GM19035 (cell line): ENCODE results near the gene CIC.
"Not testable (repeated sequence)": the region's sequence is repeated elsewhere in the genome, so short reads cannot be mapped to it uniquely, and the experiment has no call there.

ENCODE experiments used
- ATAC-seq: cut with Tn5 transposase; IDR thresholded peaks from one replicate; pipeline ENCODE4 v1.9.1; 2021; ENCODE audit not compliant: unreplicated experiment

Gene CIC

DNA sequence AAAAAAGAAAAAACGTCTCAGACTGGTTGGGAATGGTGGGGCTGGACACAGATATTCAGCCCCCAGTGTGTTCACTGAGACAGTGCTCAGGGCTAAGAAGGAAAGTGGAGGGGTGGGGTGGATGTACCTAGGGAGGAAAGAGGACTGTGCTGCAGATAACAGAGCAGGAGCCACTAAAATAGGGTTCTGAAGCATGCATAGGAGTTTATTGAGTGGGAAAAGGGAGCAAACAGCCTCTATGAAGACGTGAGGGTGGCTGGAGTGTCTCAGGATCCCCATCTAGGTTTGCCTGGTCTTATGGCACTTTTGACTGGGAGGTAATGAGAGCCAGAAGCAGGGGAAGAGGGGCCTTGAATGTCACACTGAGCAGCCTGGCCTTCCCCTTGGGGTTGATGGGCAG is 59.8 kb downstream of the CIC start:
- ATAC-seq = no peak

DNA sequence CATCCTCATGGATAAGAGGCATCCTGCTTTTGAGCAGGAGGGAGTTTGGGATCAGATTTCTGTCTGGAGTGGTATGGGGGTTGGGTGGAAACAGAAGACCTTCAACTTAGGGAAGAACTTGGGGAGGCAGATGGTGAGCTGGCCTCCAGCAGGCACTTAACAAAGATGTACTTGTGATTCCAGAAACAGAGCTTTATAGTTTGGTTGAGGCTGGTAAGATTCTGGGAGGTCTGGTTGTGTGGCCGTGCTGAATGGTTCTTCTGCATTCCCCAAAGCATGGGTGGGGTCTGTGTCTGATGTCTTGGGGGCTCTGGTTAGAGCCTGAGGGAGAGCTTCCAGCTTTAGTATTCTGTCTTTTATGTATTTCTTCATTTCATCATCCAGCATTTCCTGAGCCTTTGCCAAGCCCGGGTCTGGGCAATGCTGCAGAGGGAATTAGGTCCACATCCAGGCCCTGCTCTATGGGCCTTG is 61.2 kb downstream of the CIC start:
- no peak for ATAC-seq

DNA sequence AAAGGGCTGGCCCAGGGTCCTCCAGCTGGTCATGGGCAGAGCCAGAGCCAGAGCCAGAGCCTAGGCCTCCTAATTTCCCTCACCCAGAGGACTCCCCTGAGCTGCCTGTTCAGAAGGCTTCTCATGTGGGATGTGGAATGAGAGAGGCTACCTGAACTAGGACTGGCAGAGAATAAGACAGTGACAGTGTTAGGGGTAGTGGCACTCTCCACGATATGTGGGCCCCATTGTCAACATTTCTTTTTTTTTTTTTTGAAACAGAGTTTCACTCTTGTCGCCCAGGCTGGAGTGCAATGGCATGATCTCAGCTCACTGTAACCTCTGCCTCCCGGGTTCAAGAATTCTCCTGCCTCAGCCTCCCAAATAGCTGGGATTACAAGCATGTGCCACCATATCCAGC is 62.3 kb downstream of the CIC start:
- not testable (repeated sequence) for ATAC-seq

DNA sequence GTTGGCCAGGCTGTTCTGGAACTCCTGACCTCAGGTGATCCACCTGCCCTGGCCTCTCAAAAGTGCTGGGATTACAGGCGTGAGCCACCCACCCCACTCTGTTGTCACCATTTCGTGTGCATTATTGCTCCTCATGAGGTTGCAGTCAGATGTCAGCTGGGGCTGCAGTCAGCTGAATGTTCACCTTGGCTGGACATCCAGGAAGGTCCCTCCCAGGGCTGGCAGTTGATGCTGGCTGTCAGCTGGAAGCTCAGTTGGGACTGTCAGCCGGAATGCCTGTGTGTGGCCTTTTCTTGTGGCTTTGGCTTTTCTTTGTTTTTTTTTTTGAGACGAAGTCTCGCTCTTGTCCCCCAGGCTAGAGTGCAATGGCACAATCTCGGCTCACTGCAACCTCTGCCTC is 63.0 kb downstream of the CIC start:
- no peak for ATAC-seq

DNA sequence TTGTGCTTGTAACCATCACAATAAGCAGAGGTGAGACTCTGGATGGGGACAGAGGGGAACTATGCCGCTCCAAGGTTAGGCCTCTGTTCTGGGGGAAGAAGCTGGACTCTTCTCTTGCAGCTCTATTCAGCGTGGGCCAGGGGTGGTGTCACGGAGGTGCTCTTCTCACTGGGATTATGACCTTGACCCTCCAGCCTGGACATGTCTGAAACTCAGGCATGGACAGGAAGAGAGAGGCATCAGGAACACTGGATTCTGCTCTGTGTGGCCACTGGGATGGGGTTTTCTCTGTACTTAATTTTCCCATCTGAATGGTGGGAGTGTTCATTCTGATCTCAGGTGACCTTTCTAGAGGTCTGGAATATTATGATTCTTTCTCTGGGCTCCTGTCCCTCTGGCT is 64.0 kb downstream of the CIC start:
- no peak for ATAC-seq

DNA sequence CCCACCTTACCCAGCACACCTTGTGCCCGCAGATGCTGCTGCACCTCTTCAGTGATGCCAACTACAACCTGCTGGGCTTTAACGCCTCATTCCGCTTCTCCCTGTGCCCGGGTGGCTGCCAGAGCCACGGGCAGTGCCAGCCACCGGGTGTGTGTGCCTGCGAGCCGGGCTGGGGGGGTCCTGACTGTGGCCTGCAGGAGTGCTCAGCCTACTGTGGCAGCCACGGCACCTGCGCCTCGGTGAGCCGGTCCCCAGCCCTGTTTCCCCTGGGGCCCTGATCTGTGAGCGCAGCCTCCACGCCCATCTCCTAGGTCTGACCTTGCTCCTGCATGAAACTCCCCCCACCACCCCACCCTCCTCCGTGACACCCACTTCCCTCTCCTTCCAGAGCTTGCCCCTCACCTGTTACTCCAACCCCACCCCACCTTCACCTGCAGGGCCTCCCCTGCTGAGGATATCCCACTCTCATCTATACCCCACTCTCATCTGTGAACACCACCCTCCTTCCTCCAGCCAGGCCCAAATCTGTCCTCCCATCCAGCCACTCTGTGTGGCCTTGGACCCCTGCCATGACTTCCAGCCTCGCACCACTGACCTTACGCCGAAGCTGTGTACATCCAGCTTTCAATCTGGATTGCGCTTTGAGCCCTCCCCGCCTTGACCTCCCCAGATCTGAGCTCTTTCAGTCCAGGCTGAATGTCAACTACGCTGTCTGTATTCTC is 65.1 kb downstream of the CIC start:
- ATAC-seq = no peak

DNA sequence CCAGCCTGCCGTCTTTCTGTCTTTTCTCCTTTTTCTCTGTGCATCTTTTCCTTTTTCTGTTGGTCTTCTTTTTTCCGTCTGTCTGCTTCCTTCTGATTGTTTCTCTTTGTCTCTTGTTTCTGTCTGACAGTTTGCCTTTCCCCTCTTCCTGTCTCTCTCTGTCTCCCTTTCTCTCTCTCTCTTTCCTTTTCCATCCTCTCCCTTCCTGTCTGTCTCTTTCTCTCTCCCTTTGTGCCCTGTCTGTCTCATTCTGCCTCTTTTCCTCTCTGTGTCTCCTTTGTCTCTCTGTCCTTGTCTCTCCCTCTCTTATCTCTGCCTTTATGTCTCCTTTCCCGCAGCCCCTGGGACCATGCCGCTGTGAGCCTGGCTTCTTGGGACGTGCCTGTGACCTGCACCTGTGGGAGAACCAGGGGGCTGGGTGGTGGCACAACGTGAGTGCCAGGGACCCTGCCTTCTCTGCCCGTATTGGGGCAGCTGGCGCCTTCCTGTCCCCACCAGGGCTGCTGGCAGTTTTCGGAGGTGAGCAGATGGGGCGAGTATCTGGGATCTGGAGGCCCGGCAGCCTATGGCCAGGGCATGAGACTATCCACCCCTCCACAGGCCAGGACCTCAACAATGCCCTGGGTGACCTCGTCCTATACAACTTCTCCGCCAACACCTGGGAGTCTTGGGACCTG is 65.8 kb downstream of the CIC start:
- ATAC-seq = no peak

DNA sequence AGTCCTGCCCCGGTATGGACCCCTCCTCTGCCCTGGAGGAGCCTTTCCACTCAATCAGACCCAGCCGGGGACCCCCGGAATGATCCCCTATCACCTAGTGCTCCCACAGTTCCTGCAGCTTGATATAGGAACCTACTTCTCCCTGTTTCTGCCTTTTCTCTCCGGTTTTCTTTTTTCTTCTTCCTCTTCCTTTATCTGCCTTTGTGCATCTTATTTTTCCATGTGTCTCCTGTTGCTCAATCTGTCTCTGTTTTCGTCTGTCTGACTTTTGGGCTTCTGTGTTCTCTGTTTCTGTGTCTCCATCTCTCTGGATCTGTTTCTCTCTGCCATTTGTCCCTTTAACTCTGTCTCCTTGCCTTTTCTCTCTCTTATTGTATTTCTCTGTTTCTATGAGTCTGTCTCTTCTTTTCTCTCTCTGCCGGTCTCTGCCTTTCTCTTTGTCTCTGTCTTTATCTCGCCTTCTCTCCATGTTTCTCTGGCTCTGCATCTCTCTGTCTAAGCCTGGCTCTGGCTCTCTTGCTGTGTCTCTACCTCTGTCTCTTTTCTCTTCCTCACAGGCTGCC is 66.4 kb downstream of the CIC start:
- ATAC-seq = no peak

DNA sequence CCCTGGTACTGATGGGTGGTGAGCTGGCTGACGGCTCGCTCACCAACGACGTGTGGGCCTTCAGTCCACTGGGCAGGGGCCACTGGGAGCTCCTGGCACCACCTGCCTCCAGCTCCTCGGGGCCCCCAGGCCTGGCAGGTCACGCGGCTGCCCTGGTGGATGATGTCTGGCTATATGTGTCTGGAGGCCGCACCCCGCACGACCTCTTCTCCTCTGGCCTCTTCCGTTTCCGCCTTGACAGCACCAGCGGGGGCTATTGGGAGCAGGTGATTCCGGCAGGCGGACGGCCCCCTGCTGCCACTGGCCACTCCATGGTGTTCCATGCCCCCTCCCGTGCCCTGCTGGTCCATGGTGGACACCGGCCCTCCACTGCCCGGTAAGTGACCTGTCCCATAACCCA is 66.9 kb downstream of the CIC start:
- no peak for ATAC-seq

DNA sequence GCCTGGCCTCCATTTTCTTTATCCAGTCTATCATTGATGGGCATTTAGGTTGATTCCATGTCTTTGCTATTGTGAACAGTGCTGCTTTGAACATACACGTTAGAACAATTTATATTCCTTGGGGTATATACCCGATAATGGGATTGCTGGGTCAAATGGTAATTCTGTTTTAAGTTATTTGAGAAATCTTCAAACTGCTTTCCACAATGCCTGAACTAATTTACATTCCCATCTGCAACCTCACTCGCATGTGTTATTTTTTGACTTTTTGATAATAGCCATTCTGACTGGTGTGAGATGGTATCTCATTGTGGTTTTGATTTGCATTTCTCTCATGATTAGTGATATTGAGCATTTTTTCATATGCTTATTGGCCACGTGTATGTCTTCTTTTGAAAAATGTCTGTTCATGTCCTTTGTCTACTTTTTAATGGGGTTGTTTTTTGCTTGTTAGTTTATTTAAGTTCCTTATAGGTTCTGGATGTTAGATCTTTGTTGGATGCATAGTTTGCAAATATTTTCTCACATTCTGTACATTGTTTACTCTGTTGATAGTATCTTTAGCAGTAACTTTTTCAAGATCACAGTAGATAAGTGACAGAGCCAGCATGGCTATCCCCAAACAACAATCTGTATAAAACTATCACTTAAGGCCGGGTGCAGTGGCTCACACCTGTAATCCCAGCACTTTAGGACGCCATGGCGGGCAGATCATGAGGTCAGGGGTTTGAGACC is 70.2 kb downstream of the CIC start:
- ATAC-seq = not testable (repeated sequence)

DNA sequence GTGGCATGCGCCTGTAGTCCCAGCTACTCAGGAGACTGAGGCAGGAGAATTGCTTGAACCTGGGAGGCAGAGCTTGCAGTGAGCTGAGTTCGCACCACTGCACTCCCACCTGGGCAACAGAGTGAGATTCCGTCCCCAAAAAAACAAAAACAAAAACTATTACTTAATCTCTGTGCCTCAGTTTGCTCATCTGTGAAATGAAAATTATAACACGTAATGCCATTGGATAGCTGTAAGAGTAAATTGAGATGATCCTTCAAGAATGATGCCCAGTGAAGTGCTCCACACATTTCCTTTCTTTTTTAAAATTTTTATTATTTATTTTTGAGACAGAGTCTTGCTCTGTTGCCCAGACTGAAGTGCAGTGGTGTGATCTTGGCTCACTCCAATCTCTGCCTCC is 70.9 kb downstream of the CIC start:
- not testable (repeated sequence) for ATAC-seq

DNA sequence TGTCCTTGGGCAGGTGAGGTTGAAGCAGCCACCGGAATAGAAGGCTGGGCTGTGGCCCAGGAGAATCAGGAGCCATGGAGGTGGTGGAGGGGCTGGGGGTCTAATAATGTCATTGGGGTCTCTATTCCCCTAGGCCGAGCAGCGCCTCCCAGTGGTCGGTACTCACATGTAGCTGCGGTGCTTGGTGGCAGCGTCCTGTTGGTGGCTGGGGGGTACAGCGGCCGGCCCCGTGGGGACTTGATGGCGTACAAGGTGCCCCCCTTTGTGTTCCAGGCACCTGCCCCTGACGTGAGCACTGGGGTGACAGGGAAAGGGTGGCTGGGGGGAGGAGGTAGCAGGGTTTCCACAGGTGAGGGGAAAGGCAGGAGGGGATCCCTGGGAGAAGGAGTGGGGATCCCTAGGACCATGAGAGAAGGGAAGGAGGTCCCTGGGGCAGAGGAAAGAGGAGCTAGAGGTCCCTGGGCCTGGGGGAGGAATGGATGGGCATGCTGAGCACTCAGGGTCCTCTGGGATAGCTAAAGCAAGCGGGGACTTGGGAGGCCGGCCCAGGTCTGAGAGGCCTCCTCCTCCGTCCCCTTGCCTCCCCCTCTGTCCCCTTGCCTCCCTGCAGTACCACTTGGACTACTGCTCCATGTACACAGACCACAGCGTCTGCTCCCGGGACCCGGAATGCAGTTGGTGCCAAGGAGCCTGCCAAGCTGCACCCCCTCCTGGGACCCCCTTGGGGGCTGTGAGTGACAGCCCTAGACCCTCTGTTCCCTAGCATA is 74.5 kb downstream of the CIC start:
- ATAC-seq = no peak

DNA sequence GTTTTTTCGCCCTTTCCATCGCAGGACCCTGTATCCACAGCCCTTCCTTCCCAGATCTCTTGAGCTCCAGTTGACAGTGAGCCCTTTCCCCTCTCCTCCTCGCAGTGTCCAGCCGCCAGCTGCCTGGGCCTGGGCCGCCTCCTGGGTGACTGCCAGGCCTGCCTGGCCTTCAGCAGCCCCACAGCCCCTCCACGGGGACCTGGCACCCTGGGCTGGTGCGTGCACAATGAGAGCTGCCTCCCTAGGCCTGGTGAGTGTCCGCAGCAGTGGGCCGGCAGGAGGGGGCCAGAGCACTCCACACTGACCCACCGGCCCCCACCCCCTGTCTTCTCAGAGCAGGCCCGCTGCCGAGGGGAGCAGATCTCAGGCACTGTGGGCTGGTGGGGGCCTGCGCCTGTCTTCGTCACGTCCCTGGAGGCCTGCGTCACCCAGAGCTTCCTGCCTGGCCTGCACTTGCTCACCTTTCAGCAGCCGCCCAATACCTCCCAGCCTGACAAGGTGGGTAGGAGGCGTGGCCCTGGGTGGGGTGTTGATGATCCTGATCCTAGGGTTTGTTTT is 75.4 kb downstream of the CIC start:
- ATAC-seq = no peak
